ENCODE results near the gene SEZ6L2.

SEZ6L2 gene

DNA sequence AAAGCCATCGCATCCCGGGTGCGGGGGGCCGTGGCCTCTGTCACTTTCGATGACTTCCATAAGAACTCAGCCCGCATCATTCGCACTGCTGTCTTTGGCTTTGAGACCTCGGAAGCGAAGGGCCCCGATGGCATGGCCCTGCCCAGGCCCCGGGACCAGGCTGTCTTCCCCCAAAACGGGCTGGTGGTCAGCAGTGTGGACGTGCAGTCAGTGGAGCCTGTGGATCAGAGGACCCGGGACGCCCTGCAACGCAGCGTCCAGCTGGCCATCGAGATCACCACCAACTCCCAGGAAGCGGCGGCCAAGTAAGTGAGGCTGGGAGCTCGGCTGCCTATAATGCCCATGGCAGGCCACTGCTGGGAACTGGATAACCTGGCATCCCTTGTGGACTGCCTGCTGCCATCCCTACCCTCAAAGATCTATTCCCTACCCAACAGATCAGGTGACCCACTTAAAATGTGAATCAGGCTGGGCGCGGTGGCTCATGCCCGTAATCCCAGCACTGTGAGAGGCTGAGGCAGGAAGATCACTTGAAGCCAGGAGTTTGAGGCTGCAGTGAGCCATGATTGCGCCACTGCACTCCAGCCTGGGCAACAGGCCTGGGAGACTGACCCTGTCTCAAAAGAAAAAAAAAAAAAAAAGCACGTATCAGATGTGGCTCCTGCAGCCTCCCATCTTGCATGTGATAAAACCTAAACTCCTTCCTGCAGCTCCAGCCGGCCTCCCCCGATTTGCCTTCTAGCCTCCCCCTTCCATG, 54.6 kb downstream of the SEZ6L2 start:
- TF ChIP-seq, protein P1, sequence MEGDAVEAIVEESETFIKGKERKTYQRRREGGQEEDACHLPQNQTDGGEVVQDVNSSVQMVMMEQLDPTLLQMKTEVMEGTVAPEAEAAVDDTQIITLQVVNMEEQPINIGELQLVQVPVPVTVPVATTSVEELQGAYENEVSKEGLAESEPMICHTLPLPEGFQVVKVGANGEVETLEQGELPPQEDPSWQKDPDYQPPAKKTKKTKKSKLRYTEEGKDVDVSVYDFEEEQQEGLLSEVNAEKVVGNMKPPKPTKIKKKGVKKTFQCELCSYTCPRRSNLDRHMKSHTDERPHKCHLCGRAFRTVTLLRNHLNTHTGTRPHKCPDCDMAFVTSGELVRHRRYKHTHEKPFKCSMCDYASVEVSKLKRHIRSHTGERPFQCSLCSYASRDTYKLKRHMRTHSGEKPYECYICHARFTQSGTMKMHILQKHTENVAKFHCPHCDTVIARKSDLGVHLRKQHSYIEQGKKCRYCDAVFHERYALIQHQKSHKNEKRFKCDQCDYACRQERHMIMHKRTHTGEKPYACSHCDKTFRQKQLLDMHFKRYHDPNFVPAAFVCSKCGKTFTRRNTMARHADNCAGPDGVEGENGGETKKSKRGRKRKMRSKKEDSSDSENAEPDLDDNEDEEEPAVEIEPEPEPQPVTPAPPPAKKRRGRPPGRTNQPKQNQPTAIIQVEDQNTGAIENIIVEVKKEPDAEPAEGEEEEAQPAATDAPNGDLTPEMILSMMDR (IDR thresholded peaks at IDR 0.05; ENCODE audit: low read depth, low read length) = no peak

DNA sequence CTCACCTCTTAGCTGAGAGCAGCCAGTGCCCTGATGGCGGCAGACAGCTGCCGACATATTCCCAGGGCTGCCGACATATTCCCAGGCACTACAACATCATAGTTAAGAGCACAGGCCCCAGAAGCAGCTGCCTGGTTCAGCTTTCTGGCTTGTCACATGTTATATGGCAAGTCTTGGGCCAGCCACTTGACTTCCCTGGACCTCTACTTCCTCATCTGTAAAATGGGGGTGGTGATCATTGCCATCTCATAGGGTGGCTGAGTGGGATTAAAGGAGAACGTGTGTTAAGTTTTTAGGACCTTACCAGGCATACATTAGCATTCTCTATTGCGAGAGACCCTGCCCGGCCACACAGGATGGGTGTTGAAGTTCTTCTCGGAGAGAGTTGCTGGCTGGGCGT, 55.4 kb downstream of the SEZ6L2 start:
- Histone ChIP-seq H3K27me3 (ENCODE audit: insufficient read depth, low read depth, severe bottlenecking) (no peaks in the 10 kb centered on the region), H3K4me3 (ENCODE audit: low read depth, low read length) (no peak overlapping the region), H3K9me3 (ENCODE audit: severe bottlenecking) (no peaks in the 10 kb centered on the region), H3K36me3 (no peaks in the 10 kb centered on the region), H3K27ac (no peak overlapping the region)
- DNase-seq = no peak
- TF ChIP-seq, protein P1 (IDR thresholded peaks at IDR 0.05; ENCODE audit: low read depth, low read length) = no peak

More for the DNA sequence above, 54.6 kb downstream of the SEZ6L2 start:
- H3K9me3 ChIP-seq (ENCODE audit: severe bottlenecking) = no peaks in the 10 kb centered on the region
- H3K27me3 ChIP-seq (ENCODE audit: insufficient read depth, low read depth, severe bottlenecking) = no peaks in the 10 kb centered on the region
- no peak overlapping the region for H3K4me3 ChIP-seq (ENCODE audit: low read depth, low read length)
- H3K36me3 ChIP-seq = no peaks in the 10 kb centered on the region
- no peak overlapping the region for H3K27ac ChIP-seq
- DNase-seq = no peak

GRCh38 chr16:29842732-29843346, 56.5 kb downstream of the SEZ6L2 start:
- Histone ChIP-seq H3K36me3 (no peaks in the 10 kb centered on the region), H3K27ac (no peak overlapping the region), H3K4me3 (ENCODE audit: low read depth, low read length) (no peak overlapping the region), H3K9me3 (ENCODE audit: severe bottlenecking) (no peaks in the 10 kb centered on the region), H3K27me3 (ENCODE audit: insufficient read depth, low read depth, severe bottlenecking) (no peaks in the 10 kb centered on the region)
- TF ChIP-seq, protein P1 (IDR thresholded peaks at IDR 0.05; ENCODE audit: low read depth, low read length) = peak; percentile 29; the same call in 1 of the 2 replicates
- no peak for DNase-seq

DNA sequence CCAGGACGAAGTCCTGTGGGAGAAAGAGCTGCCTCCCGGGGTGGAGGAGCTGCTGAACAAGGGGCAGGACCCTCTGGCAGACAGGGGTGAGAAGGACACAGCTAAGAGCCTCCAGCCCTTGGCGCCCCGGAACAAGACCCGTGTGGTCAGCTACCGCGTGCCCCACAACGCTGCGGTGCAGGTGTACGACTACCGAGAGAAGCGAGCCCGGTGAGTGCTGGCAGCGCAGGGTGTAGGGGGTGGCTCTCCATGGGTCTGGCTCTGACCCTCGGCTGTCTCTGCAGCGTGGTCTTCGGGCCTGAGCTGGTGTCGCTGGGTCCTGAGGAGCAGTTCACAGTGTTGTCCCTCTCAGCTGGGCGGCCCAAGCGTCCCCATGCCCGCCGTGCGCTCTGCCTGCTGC, 57.7 kb downstream of the SEZ6L2 start:
- no peak for DNase-seq
- Histone ChIP-seq H3K9me3 (ENCODE audit: severe bottlenecking) (no peaks in the 10 kb centered on the region), H3K4me3 (ENCODE audit: low read depth, low read length) (no peak overlapping the region), H3K36me3 (no peaks in the 10 kb centered on the region), H3K27me3 (ENCODE audit: insufficient read depth, low read depth, severe bottlenecking) (no peaks in the 10 kb centered on the region), H3K27ac (no peak overlapping the region)
- TF ChIP-seq, protein P1 (IDR thresholded peaks at IDR 0.05; ENCODE audit: low read depth, low read length) = no peak

GRCh38 chr16:29840240-29840639, 59.1 kb downstream of the SEZ6L2 start:
- H3K36me3 ChIP-seq = no peaks in the 10 kb centered on the region
- no peak for DNase-seq
- no peaks in the 10 kb centered on the region for H3K27me3 ChIP-seq (ENCODE audit: insufficient read depth, low read depth, severe bottlenecking)
- no peak overlapping the region for H3K27ac ChIP-seq
- TF ChIP-seq, protein P1 (IDR thresholded peaks at IDR 0.05; ENCODE audit: low read depth, low read length) = no peak
- H3K9me3 ChIP-seq (ENCODE audit: severe bottlenecking) = no peaks in the 10 kb centered on the region
- H3K4me3 ChIP-seq (ENCODE audit: low read depth, low read length) = no peak overlapping the region
